ENCODE results near the gene CSNK1D. TPM values are rescaled to one million over a fixed set of nuclear protein-coding genes. Genes with fewer than 3 reads are reported as not detected.

Gene CSNK1D
- total RNA-seq, 1 experiment from 2014 or later, result 234 TPM

- H3K9me3 ChIP-seq (ENCODE audit: control insufficient read depth, insufficient read depth, low read depth, low read length), result no peaks in the 10 kb centered on the region
- H3K4me1 ChIP-seq (ENCODE audit: control insufficient read depth, insufficient read depth, low read length), result peaks cover 77% of the 10 kb centered on the region
- in situ Hi-C loops (cut with HindIII; ENCODE audit: low pct_unique_long_range_greater_than_20kb, low sequenced_read_pairs), result no loop called here
- ChIA-PET CTCF (no interaction called here), POLR2A (no interaction called here)
- TF ChIP-seq TCF7L2 (IDR thresholded peaks at IDR 0.05; ENCODE audit: low read depth, low read length) (no peak), SIN3A (IDR thresholded peaks at IDR 0.05; ENCODE audit: borderline replicate concordance, insufficient read depth, low read depth, low read length) (peak; percentile 72), REST (IDR thresholded peaks at IDR 0.05; ENCODE audit: insufficient read depth in 1 of 2, low read depth in 2 of 2, low read length in 1 of 2) (no peak), POLR2AphosphoS5 (IDR thresholded peaks at IDR 0.05; ENCODE audit: low read depth, low read length) (peak; percentile 32; the same call in 1 of the 2 replicates)
- TF ChIP-seq, protein P1, sequence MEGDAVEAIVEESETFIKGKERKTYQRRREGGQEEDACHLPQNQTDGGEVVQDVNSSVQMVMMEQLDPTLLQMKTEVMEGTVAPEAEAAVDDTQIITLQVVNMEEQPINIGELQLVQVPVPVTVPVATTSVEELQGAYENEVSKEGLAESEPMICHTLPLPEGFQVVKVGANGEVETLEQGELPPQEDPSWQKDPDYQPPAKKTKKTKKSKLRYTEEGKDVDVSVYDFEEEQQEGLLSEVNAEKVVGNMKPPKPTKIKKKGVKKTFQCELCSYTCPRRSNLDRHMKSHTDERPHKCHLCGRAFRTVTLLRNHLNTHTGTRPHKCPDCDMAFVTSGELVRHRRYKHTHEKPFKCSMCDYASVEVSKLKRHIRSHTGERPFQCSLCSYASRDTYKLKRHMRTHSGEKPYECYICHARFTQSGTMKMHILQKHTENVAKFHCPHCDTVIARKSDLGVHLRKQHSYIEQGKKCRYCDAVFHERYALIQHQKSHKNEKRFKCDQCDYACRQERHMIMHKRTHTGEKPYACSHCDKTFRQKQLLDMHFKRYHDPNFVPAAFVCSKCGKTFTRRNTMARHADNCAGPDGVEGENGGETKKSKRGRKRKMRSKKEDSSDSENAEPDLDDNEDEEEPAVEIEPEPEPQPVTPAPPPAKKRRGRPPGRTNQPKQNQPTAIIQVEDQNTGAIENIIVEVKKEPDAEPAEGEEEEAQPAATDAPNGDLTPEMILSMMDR (IDR thresholded peaks at IDR 0.05), result peak; percentile 90
- no peaks in the 10 kb centered on the region for H3K27me3 ChIP-seq (ENCODE audit: control insufficient read depth, insufficient read depth, low read length)
- ATAC-seq (no peak), DNase-seq (ENCODE audit: low read depth, low spot score) (no peak)
- peak overlapping the region; percentile 95 for H3K27ac ChIP-seq (ENCODE audit: low read length)
- intact Hi-C loops (cut with micrococcal nuclease; ENCODE audit: unreplicated experiment), result loop anchor here (5.0 kb wide), 2 partner anchors 78 to 93 kb away; no protein-coding TSS in a partner anchor
- BruUV-seq (replicated peaks), result no TSS peak
- H3K4me3 ChIP-seq (ENCODE audit: low read depth in 2 of 2, low read length in 2 of 2), result no peak overlapping the region
- H3K36me3 ChIP-seq (ENCODE audit: control insufficient read depth, insufficient read depth, low read length), result no peaks in the 10 kb centered on the region; the same call in 1 of the 2 replicates
Measured at GRCh38 chr17:82244413-82245133, 28.9 kb downstream of the CSNK1D start.

- intact Hi-C loops (cut with micrococcal nuclease; ENCODE audit: unreplicated experiment), result loop anchor here (5.0 kb wide), 2 partner anchors 78 to 93 kb away; no protein-coding TSS in a partner anchor
- H3K4me1 ChIP-seq (ENCODE audit: control insufficient read depth, insufficient read depth, low read length), result peaks cover 84% of the 10 kb centered on the region
- in situ Hi-C loops (cut with HindIII; ENCODE audit: low pct_unique_long_range_greater_than_20kb, low sequenced_read_pairs), result no loop called here
- BruUV-seq (replicated peaks), result TSS peak; percentile 69
- 0 out of 2 replicates have a peak, but pooled peaks have one; percentile 0 for ATAC-seq
- H3K27me3 ChIP-seq (ENCODE audit: control insufficient read depth, insufficient read depth, low read length), result no peaks in the 10 kb centered on the region
- TF ChIP-seq, protein P1 (IDR thresholded peaks at IDR 0.05), result no peak
- TF ChIP-seq POLR2AphosphoS5 (IDR thresholded peaks at IDR 0.05; ENCODE audit: low read depth, low read length), result peak; percentile 50; the same call in 1 of the 2 replicates
- POLR2A ChIA-PET, result interaction anchor here (0.5 to 0.6 kb wide), 2 partner anchors 14 to 680 kb away, joined by 4 to 5 read pairs; no protein-coding TSS in a partner anchor
- H3K36me3 ChIP-seq (ENCODE audit: control insufficient read depth, insufficient read depth, low read length), result no peaks in the 10 kb centered on the region; the same call in 1 of the 2 replicates
- H3K27ac ChIP-seq (ENCODE audit: low read length), result peak overlapping the region; percentile 95
- H3K4me3 ChIP-seq (ENCODE audit: low read depth in 2 of 2, low read length in 2 of 2), result no peak overlapping the region
- H3K9me3 ChIP-seq (ENCODE audit: control insufficient read depth, insufficient read depth, low read depth, low read length), result no peaks in the 10 kb centered on the region
- CTCF ChIA-PET, result interaction anchor here (1.1 kb wide), 1 partner anchor 38 kb away, joined by 3 read pairs; no protein-coding TSS in a partner anchor
- DNase-seq (ENCODE audit: low read depth, low spot score), result no peak
Measured at GRCh38 chr17:82243648-82244412, 29.7 kb downstream of the CSNK1D start.

All from Panc1 (cell line).